T-helper 1 cell treated with Interleukin-12 subunit alpha and Interleukin-12 subunit beta and Interleukin-4 antibody, amounts not matched to agents 30 ng/mL and 1 ng/mL, for 36 hours (primary cell): ENCODE results near the gene IQCE. TPM values are rescaled to one million over a fixed set of nuclear protein-coding genes. Genes with fewer than 3 reads are reported as not detected.

ENCODE experiments used
- intact Hi-C: fragments of 100-400 bp; cut with micrococcal nuclease; formaldehyde crosslinking; loops from one replicate; pipeline ENCODE4 v1.15.1; 2024
- total RNA-seq: library from RNA; stranded (reverse); gene quantifications from 2 replicates; pipeline ENCODE4 v1.2.3, GENCODE V29; 2022

The IQCE gene
- total RNA-seq, 1 donor from 2014 or later = 14.9 TPM

DNA sequence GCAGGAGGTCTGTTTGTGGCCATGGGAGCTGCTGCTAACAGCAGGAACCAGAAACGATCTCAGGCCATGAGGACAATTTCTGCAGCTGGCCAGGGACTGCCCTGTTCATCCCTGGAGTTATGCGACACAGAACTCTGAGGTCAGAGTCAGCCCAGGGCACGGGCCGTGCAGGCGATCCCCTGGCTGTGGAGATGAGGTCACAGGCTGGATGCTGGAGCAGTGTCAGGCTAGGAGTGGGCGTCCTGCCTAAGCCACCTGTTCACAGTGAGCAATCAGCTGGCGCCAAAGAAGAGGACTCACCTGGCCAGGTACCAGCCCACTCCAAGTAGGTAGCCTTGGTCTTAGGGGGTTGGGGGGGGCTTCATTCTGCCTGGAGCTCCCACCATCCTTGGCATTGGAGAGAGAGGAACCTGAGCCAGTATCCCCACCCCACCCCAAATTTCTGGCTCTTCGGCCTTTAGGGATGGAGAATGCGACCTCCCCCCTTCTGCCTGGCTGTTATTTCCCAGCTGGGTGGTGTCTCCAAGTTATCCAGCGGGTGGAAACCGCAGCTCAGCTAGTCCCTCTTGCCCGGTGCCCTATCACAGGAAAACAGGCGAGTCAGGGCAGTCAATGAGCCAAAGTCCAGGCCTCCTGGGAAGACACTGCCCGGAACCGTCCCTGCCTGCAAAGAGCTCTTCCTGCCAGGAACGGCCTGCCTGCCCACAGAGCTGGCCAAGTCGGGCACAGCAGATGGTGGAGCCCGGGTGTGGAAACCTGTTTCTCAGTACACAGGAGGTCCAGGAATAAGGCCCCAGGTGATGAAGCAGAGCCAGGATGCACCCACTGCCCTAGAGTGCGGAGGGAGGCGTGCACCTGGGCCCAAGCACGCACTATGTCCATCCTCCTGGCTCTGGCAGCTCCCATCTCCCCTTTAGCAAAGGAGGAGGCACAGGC, 71.2 kb downstream of the IQCE start:
- intact Hi-C loops = loop anchor here (2.0 kb wide), 2 partner anchors 79 to 227 kb away; partner anchors contain the start of gene CHST12

DNA sequence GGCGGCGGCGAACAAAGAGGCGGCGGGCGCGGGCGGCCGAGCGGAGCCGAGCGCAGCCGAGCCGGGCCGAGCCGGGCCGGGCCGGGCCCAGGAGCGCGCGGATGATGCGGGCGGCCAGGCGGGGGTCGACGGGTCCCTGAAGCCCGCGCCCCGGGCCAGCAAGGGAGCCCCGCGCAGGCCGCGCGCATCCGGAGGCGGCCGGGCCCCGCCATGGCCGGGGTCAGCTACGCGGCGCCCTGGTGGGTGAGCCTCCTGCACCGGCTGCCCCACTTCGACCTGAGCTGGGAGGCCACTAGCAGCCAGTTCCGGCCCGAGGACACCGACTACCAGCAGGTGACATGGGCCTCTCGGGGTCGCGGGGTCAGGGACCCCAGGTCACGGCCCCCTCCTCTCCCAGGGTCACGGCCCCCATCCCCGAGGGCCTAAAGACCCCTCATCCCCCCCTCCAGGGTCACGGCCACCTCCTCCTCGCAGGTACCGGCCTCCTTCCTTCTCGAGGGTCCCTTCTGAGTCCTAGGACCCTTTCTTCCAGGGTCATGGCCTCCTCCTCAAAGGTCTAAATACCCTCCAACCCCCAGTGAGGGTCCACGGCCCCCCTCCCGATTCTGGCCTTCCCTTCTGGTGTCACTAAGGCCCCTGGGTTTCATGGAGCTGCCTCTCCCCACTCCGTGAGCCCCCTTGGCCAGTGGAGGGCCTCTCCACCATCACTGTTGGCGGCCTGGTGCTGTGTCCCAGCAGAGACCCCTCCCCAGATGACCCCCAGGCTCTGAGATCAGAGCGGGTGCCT, 73.4 kb downstream of the IQCE start, which contains the start of gene TTYH3:
Gene TTYH3 (plus strand): TSS at position 41 of the 787 bp plus-strand sequence. CDS start 170 bp downstream, at position 211.
- intact Hi-C loops = loop anchor here (1.0 to 2.0 kb wide), 15 partner anchors 20 to 1102 kb away; partner anchors contain the start of genes BRAT1, CHST12, EIF3B and GNA12

DNA sequence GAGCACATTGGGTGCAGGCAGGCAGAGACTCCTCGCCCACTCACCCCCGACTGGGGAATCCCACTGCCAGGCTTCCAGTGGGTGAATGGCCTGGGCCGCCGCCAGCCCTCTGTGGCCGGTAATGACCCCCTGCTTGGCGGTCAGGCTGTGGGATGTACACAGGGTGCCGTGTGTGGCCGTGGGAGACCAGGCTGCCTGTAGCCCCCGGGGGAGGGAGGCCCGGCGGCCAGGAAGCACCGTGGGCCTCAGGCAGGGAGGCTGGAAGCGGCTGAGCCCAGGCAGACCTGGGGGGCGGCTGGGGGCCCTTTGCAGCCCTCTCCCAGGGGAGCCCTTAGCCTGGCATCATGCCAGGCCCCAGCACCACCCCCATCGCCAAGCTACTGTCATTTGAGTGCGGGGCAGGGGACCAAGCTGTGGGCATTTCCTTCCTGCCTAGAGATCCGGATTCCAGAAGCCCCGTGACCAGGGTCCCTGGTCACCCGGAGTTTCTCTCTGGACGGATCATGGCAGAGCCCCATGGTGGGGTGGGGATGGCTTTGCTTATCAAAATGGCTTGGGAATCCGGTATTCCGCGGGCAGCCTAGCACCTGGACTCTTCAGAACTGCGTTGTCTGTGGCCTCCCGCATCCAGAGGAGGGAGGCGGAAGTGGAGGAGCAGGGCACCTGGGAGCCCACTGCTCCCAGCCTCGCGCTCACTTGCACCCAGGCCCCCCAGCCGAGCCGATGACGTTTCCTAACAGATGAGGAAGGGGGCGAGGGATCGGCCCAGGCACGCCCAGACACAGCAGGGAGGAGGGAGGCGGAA, 74.2 kb downstream of the IQCE start:
- intact Hi-C loops = loop anchor here (1.0 kb wide), 1 partner anchor 82 kb away; no protein-coding TSS in a partner anchor

DNA sequence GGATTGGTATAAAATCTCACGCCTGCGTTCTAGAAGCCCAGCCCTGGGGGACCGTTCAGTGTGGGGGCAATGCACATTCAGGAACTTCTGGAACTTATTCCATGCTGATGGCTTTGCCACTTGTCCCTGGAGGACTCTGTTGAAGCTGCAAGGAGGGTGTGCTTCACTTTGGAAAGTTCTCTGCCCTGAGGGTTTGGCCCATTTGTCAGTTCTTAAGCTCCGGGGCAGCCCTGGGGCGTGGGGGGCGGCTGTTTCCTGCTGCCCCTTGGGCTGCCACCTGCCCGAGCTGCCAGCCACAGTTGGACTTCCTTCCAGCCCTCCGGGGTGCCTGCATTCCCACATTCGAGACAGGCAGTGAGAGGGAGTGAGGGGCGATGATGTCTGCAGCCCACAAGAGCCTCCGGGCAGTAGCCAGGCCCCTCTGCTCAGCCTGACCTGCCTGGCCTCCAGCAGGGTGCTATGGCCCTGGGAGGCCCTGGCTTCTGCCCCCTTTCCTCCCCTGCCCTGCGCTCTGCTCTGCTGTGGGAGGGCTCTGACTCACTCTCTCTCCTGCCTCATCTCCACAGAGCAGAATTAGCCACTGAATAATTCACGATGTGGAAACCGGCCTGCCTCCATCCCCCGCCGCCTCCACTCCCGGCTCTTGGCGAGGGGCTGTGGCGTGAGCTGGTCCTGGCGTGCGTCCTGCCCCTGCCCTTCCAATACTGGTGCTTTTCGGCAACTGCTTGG, 74.9 kb downstream of the IQCE start:
- intact Hi-C loops = loop anchor here (1.0 kb wide), 1 partner anchor 82 kb away; no protein-coding TSS in a partner anchor

DNA sequence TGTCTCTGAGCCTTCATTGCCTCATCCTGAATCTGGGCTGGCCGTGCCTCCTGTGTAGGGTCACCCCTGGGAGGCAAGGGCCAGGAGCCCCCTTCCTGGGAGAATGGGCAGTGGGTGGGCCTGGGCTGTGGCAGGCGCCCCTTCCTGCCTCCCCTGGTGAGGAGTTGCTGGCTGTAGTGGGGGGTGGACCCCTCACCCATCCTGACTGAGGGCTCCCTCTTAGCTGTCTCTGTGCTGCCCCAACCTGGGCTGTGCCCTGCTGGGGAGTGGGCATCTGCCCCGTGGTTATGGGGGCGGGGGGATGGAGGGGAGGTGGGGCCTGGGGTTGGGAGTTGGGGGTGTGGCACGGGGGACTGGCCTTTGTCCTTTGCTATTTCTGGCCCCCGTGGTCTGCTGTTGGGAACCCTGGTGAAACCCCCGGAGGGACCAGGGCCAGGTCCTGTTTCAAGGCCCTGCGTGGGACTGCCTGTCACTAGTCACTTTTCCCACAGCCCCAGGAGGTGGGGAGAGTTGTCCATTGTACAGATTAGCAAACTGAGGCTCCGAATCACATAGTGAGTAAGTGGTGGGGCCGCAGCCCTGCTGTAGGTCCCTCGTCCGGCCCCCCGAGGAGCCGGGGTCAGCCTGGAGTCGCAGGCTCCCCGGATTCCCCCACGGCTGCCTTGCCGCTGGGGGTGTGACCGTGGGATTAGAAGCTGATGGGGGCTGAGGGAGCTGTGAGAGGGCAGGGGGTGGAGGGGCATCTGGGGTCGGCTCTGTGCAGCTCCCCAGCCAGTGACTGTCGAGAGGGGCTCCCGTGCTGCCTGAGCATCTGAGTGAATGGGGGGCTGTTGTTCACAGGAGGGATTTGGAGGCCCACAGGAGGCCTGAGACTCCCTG, 75.7 kb downstream of the IQCE start:
- intact Hi-C loops = no loop called here

DNA sequence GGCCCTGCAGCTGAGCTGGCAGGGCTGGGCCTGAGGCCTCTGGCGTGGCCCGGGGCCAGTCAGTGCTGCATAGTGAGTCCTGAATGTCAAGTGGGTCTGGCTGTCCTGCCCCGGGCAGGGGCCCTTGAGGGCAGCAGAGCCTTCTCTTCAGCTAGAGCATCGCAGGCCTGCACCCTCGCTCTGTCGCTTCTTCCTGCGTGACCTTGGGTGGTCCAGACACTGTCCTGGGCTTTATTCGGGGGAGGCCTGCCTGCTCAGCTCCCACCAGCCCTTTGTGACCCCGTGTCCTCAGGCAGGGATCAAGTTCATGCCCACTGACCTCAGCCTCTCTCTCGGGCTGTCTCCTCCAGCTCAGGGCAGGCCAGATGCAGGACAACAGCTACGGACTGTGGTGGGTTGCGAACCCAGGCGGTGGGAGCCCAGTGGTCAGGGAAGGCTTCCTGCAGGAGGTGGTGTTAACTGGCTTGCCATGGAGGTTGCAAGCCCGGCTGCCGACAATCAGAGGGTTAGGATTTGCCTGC, 76.4 kb downstream of the IQCE start:
- intact Hi-C loops = no loop called here

DNA sequence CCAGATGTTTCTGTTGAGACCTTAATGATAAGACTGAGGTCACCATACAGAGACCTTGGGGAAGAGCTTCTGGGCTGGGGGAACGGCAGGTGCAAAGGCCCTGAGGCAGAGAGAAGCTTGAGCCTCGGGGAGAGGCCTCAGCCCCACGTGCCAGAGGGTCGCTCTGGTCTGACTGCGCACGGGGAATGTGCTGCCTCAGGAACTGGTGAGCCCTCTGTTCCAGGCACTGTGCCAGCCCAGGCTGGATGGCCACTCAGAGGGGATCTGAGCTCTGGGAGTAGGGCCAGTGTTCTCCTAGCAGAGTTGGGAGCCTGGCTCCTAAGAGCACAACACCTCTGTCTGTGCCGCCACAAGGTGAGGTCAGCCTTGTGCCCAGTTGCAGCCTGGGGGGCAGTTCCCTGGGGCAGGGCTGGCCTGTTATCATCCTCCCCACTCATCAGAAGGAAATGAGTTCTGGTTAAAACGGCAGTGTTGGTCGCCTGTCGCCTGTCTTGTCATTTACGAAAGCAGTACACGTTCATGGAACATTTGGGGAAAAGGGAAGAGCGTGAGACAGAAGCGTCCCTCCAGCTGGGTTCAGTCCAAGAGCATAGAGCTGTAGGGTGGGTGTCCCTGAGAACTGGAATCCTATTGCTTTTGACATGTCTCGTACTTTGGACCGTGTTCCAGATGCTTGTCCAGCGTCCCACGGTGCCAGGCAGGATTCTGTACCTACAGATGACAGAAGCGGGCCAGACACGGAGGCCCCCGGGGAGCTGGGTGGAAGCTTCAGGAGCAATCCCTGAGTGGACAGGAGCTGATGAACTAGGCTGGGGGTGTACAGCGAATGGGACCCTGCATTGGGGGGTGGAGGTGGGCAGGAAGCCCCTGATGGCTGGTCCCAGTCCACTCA, 77.3 kb downstream of the IQCE start:
- intact Hi-C loops = no loop called here

DNA sequence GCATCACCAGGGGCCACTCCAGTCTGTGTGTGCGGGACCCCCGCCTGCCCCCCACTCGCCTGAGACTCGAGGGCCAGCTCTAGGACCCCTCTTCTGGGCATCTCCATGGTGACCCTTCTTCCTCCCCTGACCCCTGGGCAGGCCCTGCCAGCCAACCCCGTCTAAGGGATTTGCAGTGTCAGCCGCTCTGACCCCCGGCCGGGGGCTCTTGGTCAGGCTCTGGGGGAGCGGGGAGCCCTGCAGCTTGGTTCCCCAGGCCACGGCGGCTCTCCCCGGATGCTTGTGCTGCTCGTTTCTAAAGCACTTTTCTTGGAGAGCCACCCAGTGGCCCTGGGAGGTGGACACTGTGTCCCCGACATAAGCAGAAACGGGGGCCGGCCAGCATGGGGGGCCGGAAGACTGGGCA, 78.3 kb downstream of the IQCE start:
- intact Hi-C loops = no loop called here

DNA sequence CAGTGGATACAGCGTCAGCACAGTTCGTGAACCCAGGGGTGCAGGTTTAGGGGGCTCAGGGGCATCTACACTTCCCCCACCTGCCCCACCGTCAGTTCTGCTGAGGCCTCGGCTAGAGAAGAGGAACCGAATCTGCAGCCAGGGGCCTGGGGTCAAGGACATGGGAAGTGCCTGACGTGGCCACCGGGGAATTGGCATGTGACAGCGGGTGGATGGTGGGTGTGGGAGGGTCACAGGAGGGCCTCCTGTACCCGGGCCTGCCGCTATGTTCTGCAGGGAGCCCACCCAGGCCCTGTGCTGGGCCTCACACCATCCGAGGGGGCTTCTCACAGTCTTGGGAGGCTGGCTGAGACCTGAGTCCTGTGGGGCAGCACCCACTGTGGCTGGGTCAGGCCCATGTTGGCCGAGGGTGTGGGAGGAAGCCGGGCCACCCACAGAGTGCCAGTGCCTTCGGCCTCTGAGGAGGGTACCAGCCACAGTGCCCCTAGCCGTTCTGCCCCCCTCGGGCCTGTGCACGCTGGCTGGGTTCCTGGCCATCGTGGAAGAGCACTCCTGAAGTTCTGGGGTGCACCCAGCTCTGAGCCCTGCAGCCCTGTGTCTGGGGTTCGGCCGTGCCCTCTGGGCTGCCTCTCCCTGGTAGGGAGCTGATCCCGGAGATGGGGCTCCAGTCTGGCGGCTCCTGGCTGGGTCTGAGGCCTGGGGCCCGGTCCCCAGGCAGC, 78.9 kb downstream of the IQCE start:
- intact Hi-C loops = no loop called here

DNA sequence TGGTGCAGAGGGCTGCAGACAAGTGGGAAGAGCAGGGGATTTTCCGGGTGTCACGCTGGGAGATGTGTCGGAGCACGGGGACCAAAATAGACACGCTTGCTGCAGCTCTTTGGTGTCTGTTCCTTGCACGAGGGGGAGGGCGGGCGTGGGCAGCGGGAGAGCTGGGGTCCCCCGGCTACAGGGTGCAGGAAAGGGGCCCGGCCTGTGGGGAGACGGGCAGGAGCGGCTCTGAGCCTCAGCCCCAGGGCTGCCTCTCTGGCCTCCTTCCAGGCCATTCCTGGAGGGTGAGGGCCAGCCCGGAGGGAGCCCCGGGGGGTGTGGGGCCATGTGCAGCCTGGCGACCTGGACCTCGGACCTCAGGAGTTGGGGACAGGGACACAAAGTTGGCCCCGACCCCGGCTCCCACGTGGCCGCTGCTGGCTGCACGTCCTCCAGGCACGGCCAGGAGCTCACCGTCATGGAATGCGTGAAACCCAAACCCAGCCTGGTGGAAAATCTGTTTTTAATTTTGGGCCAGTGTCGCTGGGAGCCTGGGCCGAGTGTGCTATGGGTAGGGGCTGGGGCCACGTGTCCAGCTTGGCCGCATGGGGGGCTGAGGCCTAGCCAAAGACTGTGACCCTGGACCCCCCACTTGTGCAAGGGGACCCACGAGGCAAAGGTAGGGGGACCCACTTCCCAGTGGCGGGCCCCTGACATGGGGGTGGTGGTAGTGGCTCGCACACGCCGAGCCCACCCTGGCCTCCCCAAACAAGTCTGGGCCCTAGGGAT, 79.6 kb downstream of the IQCE start:
- intact Hi-C loops = no loop called here

DNA sequence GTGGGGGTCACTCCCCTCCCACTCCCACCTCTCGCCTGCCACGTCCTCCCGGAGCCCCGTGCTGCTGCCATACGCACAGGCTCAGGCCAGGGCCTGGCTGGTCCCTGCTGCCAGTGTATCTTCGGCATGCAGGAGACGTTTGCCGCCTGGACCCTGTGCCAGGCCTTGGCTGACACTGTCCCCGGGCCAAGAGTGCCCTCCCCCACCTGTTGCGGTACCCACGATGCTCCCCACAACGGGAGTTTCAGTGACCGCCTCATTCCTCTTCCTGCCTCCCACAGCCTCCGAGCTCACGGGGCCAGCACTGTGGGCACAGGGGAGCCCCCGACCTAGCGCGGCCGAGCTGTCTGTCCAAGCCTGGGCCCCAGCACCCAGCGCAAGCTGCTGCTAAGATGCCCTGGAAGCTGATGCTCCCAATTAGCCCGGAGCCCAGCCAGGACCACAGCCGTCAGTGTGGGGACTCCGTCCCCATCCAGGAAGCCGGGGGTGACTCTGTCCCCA, 80.5 kb downstream of the IQCE start:
- intact Hi-C loops = no loop called here

DNA sequence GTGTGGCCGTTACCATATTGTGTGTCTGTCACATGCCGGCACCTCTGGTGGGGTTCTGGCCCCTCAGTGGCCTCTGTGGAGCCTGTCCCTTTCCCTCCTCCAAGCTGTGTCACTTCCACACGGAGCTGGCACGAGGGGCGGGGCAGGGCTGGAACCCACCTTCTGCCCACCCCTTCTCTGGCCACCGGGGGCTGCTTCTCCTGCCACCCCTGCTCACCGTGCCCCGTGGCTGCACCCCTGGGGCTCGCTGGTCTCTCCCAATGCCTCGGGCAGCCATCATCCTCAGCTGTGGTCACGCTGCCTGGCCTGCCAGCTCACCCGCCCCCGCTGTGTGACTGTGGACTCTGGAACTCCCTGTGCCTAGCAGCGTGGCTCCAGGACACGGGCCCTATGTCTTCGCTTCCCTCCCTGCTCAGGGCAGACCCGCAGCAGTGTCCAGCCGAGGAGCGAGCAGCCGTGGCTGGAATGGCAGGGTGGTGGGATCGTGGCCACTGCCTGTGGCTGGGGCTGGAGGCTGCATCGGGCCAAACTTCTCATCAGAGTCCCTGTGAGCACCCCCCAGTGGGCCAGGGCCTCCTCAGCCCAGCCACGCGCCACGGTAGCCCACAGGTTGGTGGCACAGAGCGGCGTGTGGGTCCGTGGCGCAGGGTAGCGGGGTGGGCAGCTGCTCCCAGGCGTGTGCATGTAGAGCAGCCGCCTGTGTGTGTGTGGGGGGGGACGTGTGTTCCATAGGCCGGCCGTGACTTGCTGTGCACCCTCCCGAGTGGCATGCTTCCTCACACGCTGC, 81.1 kb downstream of the IQCE start:
- intact Hi-C loops = no loop called here

DNA sequence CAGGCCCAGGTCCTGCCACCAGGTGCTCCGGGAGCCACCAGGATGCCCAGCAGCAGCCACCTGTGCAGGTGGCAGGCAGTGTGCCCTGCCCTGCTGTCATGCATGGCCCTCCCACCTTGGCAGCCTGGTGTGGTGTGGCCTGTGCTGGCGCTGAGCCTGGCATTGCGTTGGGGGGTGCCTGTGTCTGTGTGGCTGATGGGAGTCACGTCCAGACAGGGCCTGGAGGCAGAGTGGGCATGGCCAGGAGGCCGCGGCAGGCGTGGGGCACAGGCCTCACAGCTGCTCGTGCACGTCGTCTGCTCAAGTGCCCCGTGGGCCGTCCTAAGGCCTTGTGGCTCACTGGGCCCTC, 81.7 kb downstream of the IQCE start:
- intact Hi-C loops = no loop called here

DNA sequence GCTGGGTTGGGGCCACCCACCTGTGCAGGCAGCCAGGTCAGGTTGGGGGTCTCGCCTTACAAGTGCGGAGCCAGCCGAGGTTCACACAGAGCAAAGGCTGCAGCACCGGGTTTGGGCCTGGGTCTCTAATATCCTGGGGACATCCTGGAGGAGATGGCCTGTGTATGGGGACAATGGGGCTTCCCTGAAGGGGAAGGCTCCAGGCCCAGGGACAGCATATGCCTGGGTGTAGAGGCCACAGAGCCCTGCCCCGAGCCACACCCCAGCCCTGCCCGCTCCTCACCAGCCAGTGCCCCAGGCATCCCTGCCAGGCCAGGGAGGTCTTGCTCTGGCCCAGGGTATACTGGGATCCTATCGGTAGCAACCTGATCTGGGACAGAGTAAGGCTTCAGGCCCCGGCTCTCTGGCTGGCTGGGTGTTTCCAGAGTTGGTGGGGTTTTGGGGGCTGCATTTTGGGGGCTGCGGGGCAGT, 82.1 kb downstream of the IQCE start:
- intact Hi-C loops = no loop called here
